Superior temporal gyrus (tissue), 1 donor: ENCODE measurements around the gene MPZ.
A peak's percentile ranks its signal among the peaks of the same experiment; 100 is the strongest.
"Not testable (repeated sequence)": the region's sequence is repeated elsewhere in the genome, so short reads cannot be mapped to it uniquely, and the experiment has no call there.

Experiments used
- DNase-seq: peaks from one replicate; pipeline ENCODE4 v3.0.0-alpha.2; 2016; ENCODE audit errors: extremely low spot score

Gene MPZ

DNA sequence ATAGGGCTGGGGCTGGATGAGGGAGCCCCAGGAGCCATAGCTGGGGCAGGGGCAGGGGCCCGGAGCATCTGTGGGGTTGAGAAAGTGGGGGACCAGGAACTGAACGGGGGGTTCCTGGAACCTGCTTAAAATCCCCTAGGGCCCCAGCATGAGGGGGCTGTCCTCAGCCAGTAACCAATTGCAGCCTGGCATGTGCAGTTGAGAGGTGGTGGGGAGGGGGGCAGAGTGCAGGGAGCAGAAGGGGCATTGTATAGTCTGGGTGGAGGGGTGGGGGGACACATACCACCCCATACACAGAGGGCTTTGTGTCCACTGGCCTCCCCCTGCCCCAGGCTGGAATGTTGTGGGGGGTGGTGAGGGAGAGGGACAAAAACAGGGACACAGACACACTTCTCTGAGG, at the start of gene MPZ:
Gene MPZ (minus strand): TSS at position 101 of the 400 bp plus-strand sequence. CDS start 63 bp downstream, at position 38.
- DNase-seq = no peak

DNA sequence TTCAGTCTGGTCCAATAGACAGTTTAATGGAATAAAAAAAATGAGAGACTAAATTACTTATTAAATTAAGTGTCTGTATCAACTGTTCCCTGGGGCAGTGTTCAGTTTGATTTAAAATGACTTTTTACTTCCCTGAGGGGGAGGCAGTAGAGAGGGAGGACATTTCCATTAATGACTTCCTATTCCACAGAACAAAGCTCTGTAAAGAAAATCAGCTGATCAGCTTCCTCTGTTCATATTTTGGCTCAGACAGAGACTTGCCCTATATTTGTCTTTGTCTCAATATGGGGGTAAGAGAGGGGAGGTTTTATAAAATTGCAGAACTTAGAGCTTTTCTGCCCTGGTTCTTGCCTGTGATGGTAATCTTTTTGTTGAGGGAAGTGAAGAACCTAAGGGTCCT, 49.5 kb upstream of the MPZ start:
- peak; percentile 15 for DNase-seq

DNA sequence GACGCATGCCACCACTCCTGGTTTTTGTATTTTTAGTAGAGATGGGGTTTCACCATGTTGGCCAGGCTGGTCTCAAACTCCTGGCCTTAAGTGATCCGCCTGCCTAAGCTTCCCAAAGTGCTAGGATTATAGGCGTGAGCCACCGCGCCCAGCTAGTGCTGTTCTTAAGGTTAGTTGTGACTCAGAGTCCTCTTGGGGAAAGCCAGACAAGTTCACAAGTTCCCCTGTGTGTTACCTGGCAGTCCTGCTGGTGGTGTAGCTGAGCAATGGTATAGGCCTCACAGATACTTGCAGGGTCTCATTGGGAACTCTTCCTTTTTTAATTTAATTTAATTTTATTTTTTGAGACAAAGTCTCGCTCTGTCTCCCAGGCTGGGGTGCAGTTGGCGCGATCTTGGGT, 47.3 kb upstream of the MPZ start:
- DNase-seq = no peak

DNA sequence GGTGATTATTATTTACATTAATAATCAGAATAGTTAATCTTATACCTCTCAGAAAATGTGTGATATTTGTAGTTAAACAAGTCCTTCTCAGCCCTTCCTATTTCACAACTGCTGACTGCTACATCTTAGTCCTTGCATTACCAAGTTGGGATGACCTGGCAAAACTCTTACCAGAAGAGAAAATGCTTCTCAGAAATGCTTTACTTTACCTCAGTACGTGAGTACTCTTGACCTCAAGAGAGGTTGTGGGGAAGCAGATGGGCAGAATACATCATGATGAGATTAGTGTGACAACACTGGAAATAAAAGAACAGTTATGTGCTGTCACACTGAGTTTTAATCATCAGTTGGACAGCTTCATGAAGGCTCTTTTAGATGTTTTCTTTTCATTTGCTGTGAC, 41.7 kb upstream of the MPZ start:
- DNase-seq = no peak

DNA sequence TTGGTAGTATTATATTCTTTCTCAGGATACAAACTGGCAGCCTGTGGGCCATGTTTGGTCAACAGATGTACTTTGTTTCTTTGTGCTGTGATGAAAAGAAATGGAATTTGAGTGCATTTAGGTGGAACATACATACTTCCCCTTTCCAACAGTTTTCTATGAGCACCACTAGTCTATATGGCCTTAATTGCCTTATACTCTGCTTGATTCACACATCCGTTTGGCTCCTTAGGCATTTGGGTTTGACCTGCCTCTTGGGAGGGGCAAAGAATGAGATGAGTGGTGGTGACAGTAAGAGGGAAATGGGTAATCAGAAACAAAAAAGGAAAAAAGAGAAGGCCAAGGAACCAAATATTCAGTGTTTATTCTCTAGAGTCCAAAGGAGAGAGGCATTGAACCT, 40.9 kb upstream of the MPZ start:
- no peak for DNase-seq

DNA sequence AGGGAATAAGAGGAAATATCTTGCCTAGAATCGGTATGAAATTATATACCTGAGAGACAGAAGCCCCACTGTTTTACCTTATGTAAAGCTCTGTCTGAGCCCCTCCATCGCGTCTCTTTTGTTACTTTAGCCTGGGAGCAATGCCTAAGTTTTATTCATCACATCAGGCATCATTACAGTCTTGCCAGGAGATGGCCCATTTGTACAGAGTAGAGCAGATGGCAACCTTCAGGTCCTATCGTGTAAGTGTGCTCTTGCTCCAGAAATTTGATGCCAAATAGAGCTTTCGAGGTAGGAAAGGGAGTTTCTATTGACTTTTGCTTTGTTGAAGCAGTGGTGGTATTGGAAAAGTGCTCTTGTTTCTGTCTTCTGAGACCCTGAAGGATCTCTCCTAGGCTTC, 33.1 kb upstream of the MPZ start:
- DNase-seq = no peak

DNA sequence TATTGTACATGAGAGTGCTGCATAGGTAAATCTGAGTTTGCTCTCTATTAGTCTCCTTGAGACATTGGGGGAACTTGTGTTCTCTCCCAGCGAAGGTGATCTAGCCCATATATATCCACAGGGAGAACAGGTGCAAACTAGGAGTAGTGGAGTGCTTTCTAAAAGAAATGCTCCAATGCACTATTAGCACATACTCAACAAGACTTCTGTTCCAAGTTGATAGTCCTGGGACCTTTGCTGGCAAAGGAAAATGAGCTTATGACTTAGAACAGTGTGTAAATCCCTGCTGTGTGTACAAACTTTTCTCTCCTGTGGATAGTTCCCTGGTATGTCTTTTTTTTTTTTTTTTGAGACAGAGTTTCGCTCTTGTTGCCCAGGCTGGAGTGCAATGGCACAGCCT, 32.4 kb upstream of the MPZ start:
- no peak for DNase-seq

DNA sequence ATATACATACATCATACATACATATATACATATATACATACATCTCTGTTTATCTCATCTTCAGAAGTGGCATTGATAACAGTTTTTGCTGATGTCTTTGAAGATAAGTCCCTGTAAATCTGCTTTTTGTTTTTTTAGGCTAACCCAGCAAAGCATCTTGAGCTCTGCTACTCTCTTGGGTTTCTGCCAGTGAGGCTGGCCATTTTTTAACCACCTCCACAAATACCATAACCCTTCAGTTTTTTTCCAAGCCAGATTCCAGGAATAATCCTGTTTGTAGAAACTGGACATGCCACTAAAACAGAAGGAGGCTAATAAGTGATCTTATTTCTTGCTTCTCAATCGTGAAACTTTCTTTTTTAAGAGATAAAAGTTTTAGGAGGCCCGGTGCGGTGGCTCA, 26.0 kb upstream of the MPZ start:
- DNase-seq = no peak

DNA sequence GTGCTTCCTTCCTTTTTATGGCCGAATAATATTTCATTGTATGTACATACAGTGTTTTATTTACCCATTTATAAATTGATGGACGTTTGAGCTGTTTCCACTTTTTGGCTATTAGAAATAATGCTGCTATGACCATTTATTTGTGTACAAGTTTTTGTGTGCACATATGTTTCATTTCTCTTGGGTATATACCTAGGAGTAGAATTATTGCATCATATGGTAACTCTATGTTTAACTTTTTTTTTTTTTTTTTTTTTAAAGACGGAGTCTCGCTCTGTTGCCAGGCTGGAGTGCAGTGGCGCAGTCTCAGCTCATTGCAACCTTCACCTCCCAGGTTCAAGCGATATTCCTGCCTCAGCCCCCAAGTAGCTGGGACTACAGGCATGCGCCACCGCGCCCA, 23.4 kb upstream of the MPZ start:
- DNase-seq = no peak

DNA sequence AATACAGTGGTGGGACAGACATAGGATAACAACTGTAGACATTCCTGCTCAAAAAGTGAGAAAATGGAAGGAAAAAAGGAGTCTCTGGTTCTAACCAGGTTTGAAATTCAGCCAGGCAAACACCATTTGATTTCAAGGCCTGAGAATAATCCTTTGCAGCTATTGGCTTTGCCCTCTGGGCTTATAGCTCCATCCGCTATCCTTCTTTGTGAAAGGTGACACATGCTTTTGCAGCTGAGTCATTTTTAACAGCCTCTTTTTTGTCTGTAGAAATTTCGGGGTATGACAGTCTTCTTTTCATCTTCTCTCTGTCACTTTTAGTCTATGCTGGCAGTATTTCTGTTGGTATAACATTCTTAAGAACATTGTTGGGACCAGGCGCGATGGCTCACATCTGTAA, 20.6 kb upstream of the MPZ start:
- no peak for DNase-seq

DNA sequence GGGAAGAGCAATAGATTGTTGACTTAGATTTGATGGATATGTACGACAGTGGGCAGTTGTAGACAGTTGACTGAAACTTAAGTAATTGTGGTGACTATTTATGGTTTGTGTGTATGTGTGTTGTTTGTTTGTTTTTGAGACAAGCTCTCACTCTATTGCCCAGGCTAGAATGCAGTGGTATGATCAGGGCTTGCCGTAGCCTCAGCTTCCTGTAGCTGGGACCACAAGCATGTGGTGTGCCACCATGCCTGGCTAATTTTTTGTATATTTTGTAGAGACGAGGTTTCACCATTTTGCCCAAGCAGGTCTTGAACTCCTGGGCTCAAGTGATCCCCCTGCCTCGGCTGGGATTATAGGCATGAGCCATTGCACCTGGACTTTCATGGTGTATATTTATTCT, 14.3 kb upstream of the MPZ start:
- DNase-seq = no peak

DNA sequence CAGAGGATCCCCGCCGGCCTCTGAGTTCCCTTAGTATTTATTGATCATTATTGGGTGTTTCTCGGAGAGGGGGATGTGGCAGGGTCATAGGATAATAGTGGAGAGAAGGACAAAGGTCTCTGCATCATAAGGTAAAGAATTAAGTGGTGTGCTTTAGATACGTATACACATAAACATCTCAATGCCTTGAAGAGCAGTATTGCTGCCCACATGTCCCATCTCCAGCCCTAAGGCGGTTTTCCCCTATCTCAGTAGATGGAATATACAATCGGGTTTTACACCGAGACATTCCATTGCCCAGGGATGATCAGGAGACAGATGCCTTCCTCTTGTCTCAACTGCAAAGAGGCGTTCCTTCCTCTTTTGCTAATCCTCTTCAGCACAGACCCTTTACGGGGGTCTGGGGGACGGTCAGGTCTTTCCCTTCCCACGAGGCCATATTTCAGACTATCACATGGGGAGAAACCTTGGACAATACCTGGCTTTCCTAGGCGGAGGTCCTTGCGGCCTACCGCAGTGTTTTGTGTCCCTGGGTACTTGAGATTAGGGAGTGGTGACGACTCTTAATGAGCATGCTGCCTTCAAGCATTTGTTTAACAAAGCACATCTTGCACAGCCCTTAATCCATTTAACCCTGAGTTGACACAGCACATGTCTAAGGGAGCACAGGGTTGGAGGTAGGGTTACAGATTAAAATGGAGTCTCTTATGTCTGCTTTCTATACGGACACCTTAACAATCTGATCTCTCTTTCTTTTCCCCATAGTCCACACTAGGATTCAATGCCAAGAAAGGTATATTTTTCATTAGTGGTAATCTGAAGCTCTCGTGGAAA, 6.3 kb upstream of the MPZ start:
- not testable (repeated sequence) for DNase-seq

DNA sequence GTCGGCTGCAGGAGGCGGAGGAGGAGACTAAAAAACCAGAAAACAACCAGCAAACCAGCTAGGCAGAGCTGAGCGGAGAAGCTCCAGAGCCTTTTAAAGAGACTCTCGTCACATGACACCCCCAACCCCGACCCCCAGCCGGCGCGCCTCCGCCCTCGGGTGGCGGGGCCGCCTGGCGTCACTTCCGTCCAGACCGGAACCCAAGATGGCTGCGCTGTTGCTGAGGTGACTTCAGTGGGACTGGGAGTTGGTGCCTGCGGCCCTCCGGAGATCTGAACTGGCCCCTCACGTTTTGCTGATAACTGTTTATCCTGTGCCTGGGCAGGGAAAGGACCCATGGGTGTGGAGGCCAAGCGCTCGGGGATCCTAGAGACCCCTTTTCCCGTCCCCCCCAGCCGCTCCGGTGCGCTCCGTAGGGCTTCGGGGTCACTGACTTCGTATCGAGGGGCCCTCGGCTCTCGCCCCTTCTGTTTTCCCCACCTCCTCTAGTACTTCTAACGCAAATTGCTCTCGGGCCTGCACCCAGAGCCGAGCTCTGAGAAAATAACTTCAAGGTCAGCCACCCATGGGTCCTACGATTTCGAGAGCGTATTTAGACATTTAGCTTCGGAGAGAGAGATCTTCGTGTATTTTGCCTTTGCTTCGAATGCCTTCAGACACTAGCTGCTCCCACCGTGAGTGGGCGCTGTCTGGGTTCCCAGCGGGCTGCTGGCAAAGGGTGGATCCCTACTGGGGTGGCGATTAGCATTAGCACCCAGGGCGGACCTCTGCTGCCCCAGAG, 4.6 kb upstream of the MPZ start, which contains the start of gene SDHC:
Gene SDHC (plus strand): TSS at position 181 of the 781 bp plus-strand sequence. CDS start 25 bp downstream, at position 206.
- peak; percentile 96 for DNase-seq

DNA sequence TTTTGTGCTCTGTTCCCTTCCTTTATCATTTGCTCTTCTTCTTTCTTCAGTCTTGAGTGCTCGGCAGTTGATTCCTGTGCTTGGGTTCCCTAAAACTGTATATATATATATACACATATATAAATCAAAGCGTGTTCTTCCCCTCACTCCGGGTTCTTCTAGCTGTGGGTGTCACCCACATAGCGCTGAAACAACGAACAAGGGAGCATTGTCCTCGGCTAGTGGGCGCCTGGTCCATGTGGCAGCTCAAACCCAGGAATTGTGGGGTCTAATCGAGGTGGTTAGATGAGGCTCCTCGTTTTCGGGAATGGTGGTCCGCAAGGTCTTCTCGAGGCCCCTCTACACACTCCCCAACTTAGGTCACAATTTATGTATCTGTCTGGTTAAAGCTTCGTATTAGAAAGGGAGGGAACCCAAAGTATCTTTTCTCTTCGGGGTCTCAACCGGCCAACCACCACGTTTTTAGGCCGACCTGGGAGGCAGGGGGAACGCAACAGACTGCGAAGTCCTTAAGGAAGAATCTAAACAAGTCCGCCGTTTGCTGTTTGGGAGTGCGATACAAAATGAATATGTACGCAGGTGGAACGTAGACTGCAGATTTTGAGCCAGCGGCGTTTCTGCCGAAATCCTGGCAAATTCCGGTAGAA, 3.9 kb upstream of the MPZ start:
- DNase-seq = peak; percentile 81

DNA sequence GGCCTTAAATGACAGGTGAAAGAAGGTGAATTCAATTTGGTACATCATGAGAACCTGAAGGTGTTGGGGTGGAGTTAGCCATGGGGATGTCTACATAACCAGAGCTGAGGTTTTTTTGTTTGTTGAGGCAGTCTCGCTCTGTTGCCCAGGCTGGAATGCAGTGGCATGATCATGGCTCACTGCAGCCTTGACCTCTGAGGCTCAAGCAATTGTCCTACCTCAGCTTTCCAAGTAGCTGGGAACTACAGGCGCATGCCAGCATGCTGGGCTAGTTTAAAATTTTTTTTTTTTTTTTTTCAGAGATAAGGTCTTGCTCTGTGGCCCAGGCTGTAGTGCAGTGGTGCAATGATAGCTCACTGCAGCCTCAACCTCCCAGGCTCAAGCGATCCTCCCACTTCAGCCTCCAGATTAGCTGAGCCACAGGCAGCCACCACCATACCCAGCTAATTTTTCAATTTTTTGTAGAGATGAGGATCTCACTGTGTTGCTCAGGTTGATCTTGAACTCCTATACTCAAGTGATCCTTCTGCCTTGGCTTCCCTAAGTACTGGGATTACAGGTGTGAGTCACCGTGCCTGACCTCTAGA, 1.9 kb upstream of the MPZ start:
- DNase-seq = no peak

DNA sequence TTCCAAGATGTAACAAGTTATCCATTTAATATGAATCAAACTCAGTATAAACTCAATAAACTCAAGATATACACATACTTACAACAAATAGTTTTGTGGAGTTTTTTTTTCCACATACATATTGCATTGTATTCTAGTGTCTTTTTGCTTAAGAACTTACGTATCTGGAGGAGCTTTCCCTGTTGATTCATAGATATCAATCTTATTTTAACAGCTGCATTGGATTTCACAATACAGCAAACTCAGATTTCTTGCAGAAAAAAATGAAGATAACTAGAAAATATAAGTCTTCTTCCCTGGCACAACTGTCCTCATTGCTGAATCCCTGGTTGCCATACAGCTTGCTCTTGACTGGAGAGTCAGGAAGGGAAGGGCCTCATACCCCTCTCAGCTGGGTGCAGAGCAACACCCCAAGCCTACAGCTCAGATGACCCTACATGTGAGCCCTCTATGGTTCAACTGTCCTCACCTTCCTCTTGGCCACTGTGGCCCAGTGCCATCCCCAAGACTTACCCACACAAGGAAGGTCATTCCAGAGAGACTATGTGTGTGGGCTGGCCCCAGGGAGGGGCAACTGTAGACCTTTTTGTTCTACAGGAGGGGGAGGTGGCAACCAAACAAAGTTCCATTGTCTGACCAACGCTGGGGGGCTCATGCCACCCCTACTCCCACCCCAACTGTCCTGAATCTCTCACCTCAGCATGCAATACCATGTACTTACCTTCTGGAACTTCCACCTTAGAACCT, 1.7 kb downstream of the MPZ start:
- no peak for DNase-seq

DNA sequence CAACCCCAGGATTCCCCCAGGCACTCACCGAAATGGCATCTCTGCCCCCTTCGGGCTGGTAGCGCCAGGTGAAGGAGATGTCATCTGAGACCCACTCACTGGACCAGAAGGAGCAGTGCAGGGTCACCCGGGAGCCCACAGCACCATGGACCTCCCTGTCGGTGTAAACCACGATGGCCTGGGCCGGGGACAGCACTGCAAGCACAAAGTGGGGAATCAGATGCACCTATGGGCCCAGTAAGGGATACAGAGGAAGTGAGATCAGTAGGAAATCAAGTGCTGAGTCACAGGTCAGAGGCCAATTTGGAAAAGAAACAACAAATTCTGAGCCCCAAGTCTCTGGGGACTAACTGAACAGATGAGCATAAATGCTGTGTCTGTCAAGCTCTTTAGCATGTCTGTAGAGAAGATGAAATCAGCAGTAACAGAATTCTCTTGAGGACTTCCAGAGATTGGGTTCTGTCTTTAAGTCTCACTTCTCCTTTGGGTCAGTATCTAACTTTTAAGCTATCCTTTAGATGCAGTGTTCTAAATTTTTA, 2.5 kb downstream of the MPZ start:
- DNase-seq = no peak

DNA sequence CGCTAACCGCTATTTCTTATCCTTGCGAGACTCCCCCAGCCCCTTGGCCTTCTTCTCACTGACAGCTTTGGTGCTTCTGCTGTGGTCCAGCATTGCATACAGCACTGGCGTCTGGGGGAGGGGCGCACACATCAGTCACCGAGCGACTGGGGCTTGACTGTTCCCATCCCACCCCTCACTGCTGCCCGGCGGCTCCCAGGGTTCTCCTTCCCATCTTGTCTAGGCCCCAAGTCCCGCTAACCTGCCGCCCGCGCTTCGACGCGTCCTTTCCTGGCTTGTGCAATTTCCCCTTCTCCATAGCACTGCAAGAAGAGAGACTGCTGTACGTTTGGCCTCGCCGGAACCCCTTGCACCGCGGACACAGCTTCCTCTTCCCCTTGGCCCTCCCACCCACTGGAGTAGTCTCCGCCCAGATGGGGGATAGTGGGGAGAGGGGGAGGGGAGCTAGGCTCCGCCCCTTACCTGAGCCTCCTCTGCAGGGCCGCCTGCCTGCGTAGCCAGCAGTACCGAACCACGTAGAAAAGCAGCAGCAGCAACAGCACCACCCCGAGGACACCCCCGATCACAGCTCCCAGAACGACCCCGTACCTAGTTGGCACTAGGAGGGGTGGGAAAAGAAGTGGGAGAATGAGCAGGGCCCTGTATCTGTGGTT, 3.8 kb downstream of the MPZ start:
- peak; percentile 60 for DNase-seq

DNA sequence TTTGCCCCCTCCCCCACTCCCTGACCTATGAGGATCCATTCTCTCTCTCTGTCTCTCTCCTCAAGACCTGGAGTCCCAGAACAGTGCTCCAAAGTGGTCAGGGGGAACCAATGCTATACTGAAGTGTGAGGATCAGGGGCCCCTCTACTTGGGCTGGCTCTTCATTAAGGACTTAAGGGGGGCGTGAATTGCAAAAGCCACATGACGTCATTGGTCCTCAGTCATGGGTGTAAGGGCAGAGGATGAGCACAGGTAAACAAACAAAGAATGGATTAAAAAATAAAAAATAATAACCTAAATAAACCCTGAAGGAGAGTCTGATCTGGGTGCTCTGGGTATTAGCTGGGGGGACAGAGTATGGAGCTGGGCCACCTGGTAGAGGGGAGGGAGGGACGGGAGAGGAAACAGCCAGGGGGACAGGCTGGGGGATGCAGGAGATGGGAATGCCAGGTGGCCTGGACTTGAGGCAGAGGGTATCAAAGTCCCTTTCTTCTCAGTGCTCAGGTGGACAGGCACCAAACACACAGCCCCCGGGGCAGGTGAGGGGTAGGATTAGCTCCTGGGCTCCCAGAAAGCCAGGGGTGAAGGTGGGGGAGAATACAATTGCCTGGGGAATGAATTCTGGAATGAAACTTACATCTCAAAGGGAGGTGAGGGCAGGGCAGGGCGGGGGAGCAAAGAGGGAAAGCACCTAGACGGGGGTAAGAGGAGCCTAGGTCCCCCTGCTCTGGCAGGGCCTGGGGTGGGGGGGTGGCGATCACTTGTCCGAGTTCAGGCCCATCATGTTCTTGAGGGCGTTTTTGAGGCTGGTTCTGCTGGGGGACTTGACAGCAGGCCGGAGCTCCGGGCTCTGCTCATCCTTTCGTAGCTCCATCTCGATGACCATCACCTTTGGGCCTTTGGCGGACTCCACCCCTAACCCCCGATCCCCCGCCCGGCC, 4.6 kb downstream of the MPZ start:
- DNase-seq = no peak
